H1 (cell line): Measurements from ENCODE around the gene PLBD2. TPM values are rescaled to one million over a fixed set of nuclear protein-coding genes. Genes with fewer than 3 reads are reported as not detected.

Experiments
- CTCF ChIA-PET: fragments of 300-600 bp; sonication (Branson Sonifier 250); formaldehyde crosslinking; loops from one replicate; lab custom pipeline; 2021; ENCODE audit not compliant: partially characterized antibody; lab: Charles Lee
- POLR2A ChIA-PET: fragments of 300-600 bp; sonication (Branson Sonifier 250); formaldehyde crosslinking; loops from one replicate; lab custom pipeline; 2021; ENCODE audit warnings: inconsistent platforms; ENCODE audit not compliant: partially characterized antibody; lab: Charles Lee
- DNase-seq, 2 experiments: peaks; one replicate each; pipeline versions ENCODE4 v3.0.0 to v3.0.0-alpha.2; 2010 to 2022; ENCODE audit warnings: low spot score in 2 of 2, low read depth in 1 of 2, mixed read lengths in 1 of 2
- FAIRE-seq: peaks from 2 replicates; lab custom pipeline; 2011; peaks lifted over from hg19 to GRCh38; lab: Jason Lieb, UNC
- H2AFZ ChIP-seq: 2 replicates; pipeline ENCODE4 v1.8.1; 2012; ENCODE audit warnings: low read length, inconsistent platforms
- H2AK5ac ChIP-seq: 2 replicates; pipeline ENCODE4 v1.6.1; 2013; ENCODE audit warnings: low read depth, low read length
- H2BK120ac ChIP-seq: replicated peaks from 2 replicates; pipeline ENCODE3; 2013; ENCODE audit warnings: low read depth, low read length, inconsistent platforms
- H2BK12ac ChIP-seq: 2 replicates; pipeline ENCODE4 v1.6.1; 2013; ENCODE audit warnings: low read depth, low read length
- H2BK15ac ChIP-seq: 2 replicates; pipeline ENCODE4 v1.6.1; 2013; ENCODE audit warnings: low read length
- H2BK20ac ChIP-seq: 2 replicates; pipeline ENCODE4 v1.6.1; 2013; ENCODE audit warnings: low read length
- H2BK5ac ChIP-seq: 2 replicates; pipeline ENCODE4 v1.6.1; 2013; ENCODE audit warnings: low read depth, low read length
- H3K14ac ChIP-seq: 2 replicates; pipeline ENCODE4 v1.6.1; 2013; ENCODE audit warnings: inconsistent platforms; ENCODE audit not compliant: insufficient read length
- H3K18ac ChIP-seq: 2 replicates; pipeline ENCODE4 v1.6.1; 2013; ENCODE audit warnings: low read length; ENCODE audit errors: extremely low read depth
- H3K23ac ChIP-seq: 2 replicates; pipeline ENCODE4 v1.6.1; 2013; ENCODE audit warnings: inconsistent platforms; ENCODE audit not compliant: insufficient read length
- H3K23me2 ChIP-seq: 2 replicates; pipeline ENCODE4 v1.6.1; 2013; ENCODE audit warnings: low read depth, low read length
- H3K27ac ChIP-seq: 2 replicates; pipeline ENCODE4 v1.6.1; 2011; ENCODE audit warnings: low read depth, low read length, inconsistent platforms
- H3K27me3 ChIP-seq, 4 experiments: replicated peaks in 1 of 4; 1 replicate in 1 of 4; 2 replicates in 3 of 4; pipeline versions ENCODE4 v1.6.1 to v1.8.1; 2011 to 2013; ENCODE audit warnings: low read length in 3 of 4, mild to moderate bottlenecking in 3 of 4, inconsistent platforms in 2 of 4, mixed read lengths in 2 of 4, moderate library complexity in 1 of 4; ENCODE audit not compliant: control insufficient read depth in 3 of 4, insufficient read depth in 3 of 4; ENCODE audit errors: extremely low read depth in 1 of 4
- H3K36me3 ChIP-seq, 4 experiments: 2 replicates each; pipeline versions ENCODE4 v1.6.1 to v1.8.1; 2011 to 2013; ENCODE audit warnings: mild to moderate bottlenecking in 4 of 4, low read length in 3 of 4, moderate library complexity in 2 of 4, control low read depth in 1 of 4, inconsistent platforms in 1 of 4; ENCODE audit not compliant: insufficient read depth in 4 of 4, control insufficient read depth in 2 of 4
- H3K4ac ChIP-seq: replicated peaks from 2 replicates; pipeline ENCODE3; 2013; ENCODE audit warnings: low read length, low read depth, mixed read lengths, inconsistent platforms; ENCODE audit not compliant: insufficient read length
- H3K4me1 ChIP-seq, 4 experiments: replicated peaks in 1 of 4; 1 replicate in 1 of 4; 2 replicates in 3 of 4; pipeline versions ENCODE4 v1.6.1 to v1.8.1; 2011 to 2013; ENCODE audit warnings: low read length in 3 of 4, inconsistent platforms in 2 of 4, mixed read lengths in 1 of 4; ENCODE audit not compliant: insufficient read depth in 4 of 4, control insufficient read depth in 3 of 4
- H3K4me2 ChIP-seq, 2 experiments: 2 replicates each; pipeline versions ENCODE4 v1.6.1 to v1.8.1; 2011 to 2013; ENCODE audit warnings: low read depth in 2 of 2, low read length in 2 of 2, control low read depth in 1 of 2, inconsistent platforms in 1 of 2, mild to moderate bottlenecking in 1 of 2; ENCODE audit not compliant: insufficient read depth in 1 of 2
- H3K4me3 ChIP-seq, 4 experiments: fragments of 200-600, 300-600 bp in 1 of 4; sonication (generic), shearing (Covaris generic), sonication (Bioruptor Twin) in 1 of 4; 2 replicates each; pipeline versions ENCODE4 v1.5.1 to v1.8.1; 2011 to 2016; ENCODE audit warnings: low read length in 4 of 4, low read depth in 3 of 4, control low read depth in 2 of 4, inconsistent platforms in 2 of 4, mild to moderate bottlenecking in 2 of 4, mixed read lengths in 1 of 4, moderate library complexity in 1 of 4; ENCODE audit not compliant: insufficient read depth in 2 of 4; ENCODE audit errors: extremely low read depth in 1 of 4
- H3K56ac ChIP-seq: replicated peaks from 2 replicates; pipeline ENCODE3; 2013; ENCODE audit warnings: low read depth, mild to moderate bottlenecking, mixed read lengths, low read length, inconsistent platforms; ENCODE audit not compliant: insufficient read length
- H3K79me1 ChIP-seq: 2 replicates; pipeline ENCODE4 v1.6.1; 2013; ENCODE audit warnings: low read depth, low read length, control low read depth
- H3K79me2 ChIP-seq, 2 experiments: 2 replicates each; pipeline versions ENCODE4 v1.6.1 to v1.8.1; 2012 to 2013; ENCODE audit warnings: low read length in 2 of 2, mild to moderate bottlenecking in 2 of 2, inconsistent platforms in 1 of 2; ENCODE audit not compliant: insufficient read depth in 2 of 2, control insufficient read depth in 1 of 2
- H3K9ac ChIP-seq, 4 experiments: replicated peaks in 1 of 4; 1 replicate in 1 of 4; 2 replicates in 3 of 4; pipeline versions ENCODE4 v1.6.1 to v1.8.1; 2011 to 2013; ENCODE audit warnings: low read depth in 3 of 4, low read length in 3 of 4, control low read depth in 2 of 4, mild to moderate bottlenecking in 2 of 4, moderate library complexity in 2 of 4, inconsistent platforms in 1 of 4; ENCODE audit errors: extremely low read depth in 1 of 4
- H3K9me3 ChIP-seq, 2 experiments: 2 replicates each; pipeline versions ENCODE4 v1.6.1 to v1.8.1; 2012 to 2013; ENCODE audit warnings: mild to moderate bottlenecking in 2 of 2, moderate library complexity in 2 of 2, control low read depth in 1 of 2, inconsistent platforms in 1 of 2, low read depth in 1 of 2, low read length in 1 of 2, mixed read lengths in 1 of 2; ENCODE audit not compliant: insufficient read depth in 2 of 2
- H4K20me1 ChIP-seq, 2 experiments: replicated peaks in 1 of 2; 2 replicates each; pipeline versions ENCODE3 to v1.8.1; 2011 to 2013; ENCODE audit warnings: inconsistent platforms in 2 of 2, low read length in 2 of 2, mild to moderate bottlenecking in 1 of 2; ENCODE audit not compliant: insufficient read depth in 2 of 2, control insufficient read depth in 1 of 2
- H4K5ac ChIP-seq: 2 replicates; pipeline ENCODE4 v1.6.1; 2013; ENCODE audit warnings: low read length, low read depth, mixed read lengths, inconsistent platforms; ENCODE audit not compliant: insufficient read length
- H4K8ac ChIP-seq: 2 replicates; pipeline ENCODE4 v1.8.0; 2013; ENCODE audit warnings: mild to moderate bottlenecking, moderate library complexity, low read length, inconsistent platforms; ENCODE audit not compliant: insufficient read depth; ENCODE audit errors: extremely low read depth
- H4K91ac ChIP-seq: replicated peaks from 2 replicates; pipeline ENCODE3; 2013; ENCODE audit warnings: low read length, mixed read lengths, inconsistent platforms; ENCODE audit not compliant: insufficient read length
- ASH2L ChIP-seq: fragments of 200-600, 300-600 bp; sonication (generic); IDR thresholded peaks from one replicate; pipeline ENCODE4 v1.7.1; 2017; ENCODE audit warnings: low read length
- BACH1 ChIP-seq: IDR thresholded peaks from 2 replicates; pipeline ENCODE4 v1.6.1; 2012; ENCODE audit warnings: low read length, improper control_type of control experiment
- HDAC2 ChIP-seq, 2 experiments: fragments of 300-600 bp in 1 of 2; sonication (generic) in 1 of 2; IDR thresholded peaks; 2 replicates each; pipeline ENCODE4 v1.6.1; 2011 to 2012; ENCODE audit warnings: low read depth in 2 of 2, low read length in 2 of 2, mild to moderate bottlenecking in 2 of 2, moderate library complexity in 2 of 2, borderline replicate concordance in 1 of 2, inconsistent platforms in 1 of 2
- RNF2 ChIP-seq: fragments of 200-900, 300-1000 bp; sonication (generic); IDR thresholded peaks from 2 replicates; pipeline ENCODE4 v1.7.1; 2016; ENCODE audit warnings: borderline replicate concordance, low read depth, mild to moderate bottlenecking, antibody characterized with exemption, low read length; ENCODE audit not compliant: poor library complexity, severe bottlenecking; ENCODE audit errors: missing control alignments
- SIRT6 ChIP-seq: IDR thresholded peaks from one replicate; pipeline ENCODE4 v1.7.1; 2012; ENCODE audit warnings: low read length, inconsistent platforms
- SP4 ChIP-seq: IDR thresholded peaks from 2 replicates; pipeline ENCODE4 v1.6.1; 2012; ENCODE audit warnings: low read length, inconsistent platforms
- YY1 ChIP-seq: IDR thresholded peaks from 2 replicates; pipeline ENCODE4 v1.6.1; 2011; ENCODE audit warnings: low read depth, mild to moderate bottlenecking, low read length
- WGBS, 2 experiments: shearing (Covaris generic) in 1 of 2; methylation state at CpG; one replicate each; pipeline versions ENCODE4 v1.1.6 to v1.1.7; 2013 to 2015; ENCODE audit warnings: low lambda C conversion rate in 2 of 2, mixed read lengths in 2 of 2, inconsistent platforms in 1 of 2, low coverage in 1 of 2, missing lambda C conversion rate in 1 of 2; ENCODE audit not compliant: insufficient replicate concordance in 2 of 2, insufficient coverage in 1 of 2, insufficient read length in 1 of 2; ENCODE audit errors: extremely low coverage in 1 of 2, missing lambda C conversion rate in 1 of 2; 5-methylcytosine and 5-hydroxymethylcytosine counted together
- polyA plus RNA-seq, 7 experiments: library from polyadenylated mRNA; depleted of rRNA in 3 of 7; stranded (reverse) in 5 of 7; unstranded in 2 of 7; fragments of >200 nt in 5 of 7; fragments of 200-250 nt in 2 of 7; gene quantifications; 1 replicate in 5 of 7; 2 replicates in 1 of 7; 4 replicates in 1 of 7; pipeline versions ENCODE4 v1.2.1 to v1.2.3, GENCODE V29; 2011 to 2013; ENCODE audit warnings: missing spikeins in 2 of 7, mixed read lengths in 2 of 7
- total RNA-seq: library from RNA; stranded (reverse); fragmentation: NEBNext Ultra II Directional; extraction: Animal tissue kit (Norgen Biotek cat#: 25700); gene quantifications from 2 replicates; pipeline ENCODE4 v1.2.1, GENCODE V29; 2021
- TF ChIP-seq, protein P1 (sequence below): IDR thresholded peaks from 2 replicates; pipeline ENCODE4 v1.6.1; 2011; ENCODE audit warnings: low read length, improper control_type of control experiment

PLBD2 gene
- total and polyA plus RNA-seq, 2 of the 8 experiments (the other 6 are each of a cell fraction or from before 2014, with no cell fraction given) = 16.8 to 33.5 TPM

DNA sequence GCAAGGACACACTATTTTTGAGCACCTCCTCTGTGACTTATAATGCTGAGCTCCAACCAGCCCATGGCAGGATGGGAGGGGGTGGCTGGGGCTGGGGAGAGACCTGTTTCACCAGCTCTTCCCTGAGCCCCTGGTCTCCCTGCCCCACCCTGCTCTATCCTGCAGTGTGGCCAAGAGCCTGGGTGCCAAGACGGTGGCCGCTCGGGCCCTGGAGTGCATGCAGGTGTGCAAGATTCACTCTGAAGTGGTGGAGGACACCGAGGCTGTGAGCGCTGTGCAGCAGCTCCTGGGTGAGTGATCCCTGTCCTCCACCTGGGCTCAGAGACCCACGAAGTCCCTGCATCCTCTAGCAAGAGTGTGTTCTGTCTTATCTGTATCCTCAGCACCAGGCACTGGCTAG lies 78.2 kb downstream of the PLBD2 start:
- DNase-seq (no peak), FAIRE-seq (no peak)
- no peaks in the 10 kb centered on the region; a peak in 1 of 4 replicates for H3K9me3 ChIP-seq
- H2BK5ac ChIP-seq = no peak overlapping the region
- H3K4me2 ChIP-seq = no peak overlapping the region
- 84% methylated on average over 3 of the region's 6 CpGs; no CpG with 5 or more reads in 1 of the 2 experiments for WGBS, 2 experiments
- H3K4me1 ChIP-seq = peaks cover 0 to 2% (median under 1%) of the 10 kb centered on the region in 4 experiments; a peak in 2 of 7 replicates
- H4K91ac ChIP-seq = no peak overlapping the region
- H3K23ac ChIP-seq = no peak overlapping the region
- no peak overlapping the region for H3K9ac ChIP-seq
- 0 out of 2 replicates have a peak overlapping the region, but pooled peaks have one; percentile 77 for H2AK5ac ChIP-seq
- no peak overlapping the region for H4K5ac ChIP-seq
- CTCF ChIA-PET = interaction anchor here (0.5 to 3.1 kb wide), 3 partner anchors 11 to 319 kb away, joined by 3 to 26 read pairs (median 6); no protein-coding TSS in a partner anchor
- H2BK20ac ChIP-seq = no peak overlapping the region
- H3K4me3 ChIP-seq = no peak overlapping the region
- no peak overlapping the region for H3K27ac ChIP-seq
- no peaks in the 10 kb centered on the region; a peak in 1 of 8 replicates for H3K36me3 ChIP-seq
- POLR2A ChIA-PET = interaction anchor here (0.9 kb wide), 1 partner anchor 281 kb away, joined by 3 read pairs; no protein-coding TSS in a partner anchor
- no peaks in the 10 kb centered on the region for H3K79me2 ChIP-seq
- no peak overlapping the region for H3K4ac ChIP-seq
- H3K79me1 ChIP-seq = no peaks in the 10 kb centered on the region
- TF ChIP-seq BACH1 (no peak), RNF2 (no peak), YY1 (no peak), SIRT6 (no peak), SP4 (no peak), HDAC2 (IDR thresholded peaks at IDR 0.05; ENCODE audit: borderline replicate concordance in 1 of 2, low read depth in 2 of 2, low read length in 2 of 2) (no peak), ASH2L (no peak)
- TF ChIP-seq, protein P1, sequence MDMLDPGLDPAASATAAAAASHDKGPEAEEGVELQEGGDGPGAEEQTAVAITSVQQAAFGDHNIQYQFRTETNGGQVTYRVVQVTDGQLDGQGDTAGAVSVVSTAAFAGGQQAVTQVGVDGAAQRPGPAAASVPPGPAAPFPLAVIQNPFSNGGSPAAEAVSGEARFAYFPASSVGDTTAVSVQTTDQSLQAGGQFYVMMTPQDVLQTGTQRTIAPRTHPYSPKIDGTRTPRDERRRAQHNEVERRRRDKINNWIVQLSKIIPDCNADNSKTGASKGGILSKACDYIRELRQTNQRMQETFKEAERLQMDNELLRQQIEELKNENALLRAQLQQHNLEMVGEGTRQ = no peak
- no peak overlapping the region for H3K56ac ChIP-seq
- H2BK12ac ChIP-seq = no peak overlapping the region; the same call in 1 of the 2 replicates
- H2AFZ ChIP-seq = no peak overlapping the region
- H4K8ac ChIP-seq = no peak overlapping the region; the same call in 1 of the 2 replicates
- no peak overlapping the region for H2BK120ac ChIP-seq
- no peaks in the 10 kb centered on the region for H4K20me1 ChIP-seq
- H3K23me2 ChIP-seq = peaks cover 6% of the 10 kb centered on the region; the same call in 1 of the 2 replicates
- no peak overlapping the region for H3K18ac ChIP-seq
- no peak overlapping the region for H3K14ac ChIP-seq
- H2BK15ac ChIP-seq = no peak overlapping the region
- no peaks in the 10 kb centered on the region; a peak in 2 of 7 replicates for H3K27me3 ChIP-seq
